ENCODE measurements around the gene TRAPPC3.

DNA sequence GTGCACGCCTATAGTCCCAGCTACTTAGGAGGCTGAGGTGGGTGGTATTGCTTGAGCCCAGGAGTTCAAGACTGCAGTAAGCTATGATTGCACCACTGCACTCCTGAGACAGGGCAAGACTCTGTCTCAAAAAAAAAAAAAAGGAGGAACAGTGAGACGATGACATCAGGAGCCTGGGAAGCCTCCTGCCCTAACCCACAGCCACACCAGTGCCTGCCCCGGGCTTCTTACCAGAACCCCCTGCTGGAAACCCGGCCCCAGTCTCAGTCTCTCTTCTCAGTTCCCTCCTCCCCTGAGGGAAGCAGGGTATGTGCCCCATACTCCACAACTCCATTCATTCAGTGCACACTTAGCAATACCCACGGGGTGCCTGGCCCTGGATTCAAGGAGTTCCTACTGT lies 33.4 kb downstream of the TRAPPC3 start:
- TF ChIP-seq, protein P1, sequence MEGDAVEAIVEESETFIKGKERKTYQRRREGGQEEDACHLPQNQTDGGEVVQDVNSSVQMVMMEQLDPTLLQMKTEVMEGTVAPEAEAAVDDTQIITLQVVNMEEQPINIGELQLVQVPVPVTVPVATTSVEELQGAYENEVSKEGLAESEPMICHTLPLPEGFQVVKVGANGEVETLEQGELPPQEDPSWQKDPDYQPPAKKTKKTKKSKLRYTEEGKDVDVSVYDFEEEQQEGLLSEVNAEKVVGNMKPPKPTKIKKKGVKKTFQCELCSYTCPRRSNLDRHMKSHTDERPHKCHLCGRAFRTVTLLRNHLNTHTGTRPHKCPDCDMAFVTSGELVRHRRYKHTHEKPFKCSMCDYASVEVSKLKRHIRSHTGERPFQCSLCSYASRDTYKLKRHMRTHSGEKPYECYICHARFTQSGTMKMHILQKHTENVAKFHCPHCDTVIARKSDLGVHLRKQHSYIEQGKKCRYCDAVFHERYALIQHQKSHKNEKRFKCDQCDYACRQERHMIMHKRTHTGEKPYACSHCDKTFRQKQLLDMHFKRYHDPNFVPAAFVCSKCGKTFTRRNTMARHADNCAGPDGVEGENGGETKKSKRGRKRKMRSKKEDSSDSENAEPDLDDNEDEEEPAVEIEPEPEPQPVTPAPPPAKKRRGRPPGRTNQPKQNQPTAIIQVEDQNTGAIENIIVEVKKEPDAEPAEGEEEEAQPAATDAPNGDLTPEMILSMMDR (tag by site-specific recombination; IDR thresholded peaks at IDR 0.05): no peak
- TF ChIP-seq GFI1B (tag by site-specific recombination; IDR thresholded peaks at IDR 0.05): no peak
- TF ChIP-seq SALL2 (tag by site-specific recombination; IDR thresholded peaks at IDR 0.05; ENCODE audit: borderline replicate concordance): no peak
- no peak for TF ChIP-seq ZNF473 (tag by site-specific recombination; IDR thresholded peaks at IDR 0.05)
- no peak for TF ChIP-seq ZNF23 (tag by site-specific recombination; IDR thresholded peaks at IDR 0.05; ENCODE audit: borderline replicate concordance)
- TF ChIP-seq, protein P2, sequence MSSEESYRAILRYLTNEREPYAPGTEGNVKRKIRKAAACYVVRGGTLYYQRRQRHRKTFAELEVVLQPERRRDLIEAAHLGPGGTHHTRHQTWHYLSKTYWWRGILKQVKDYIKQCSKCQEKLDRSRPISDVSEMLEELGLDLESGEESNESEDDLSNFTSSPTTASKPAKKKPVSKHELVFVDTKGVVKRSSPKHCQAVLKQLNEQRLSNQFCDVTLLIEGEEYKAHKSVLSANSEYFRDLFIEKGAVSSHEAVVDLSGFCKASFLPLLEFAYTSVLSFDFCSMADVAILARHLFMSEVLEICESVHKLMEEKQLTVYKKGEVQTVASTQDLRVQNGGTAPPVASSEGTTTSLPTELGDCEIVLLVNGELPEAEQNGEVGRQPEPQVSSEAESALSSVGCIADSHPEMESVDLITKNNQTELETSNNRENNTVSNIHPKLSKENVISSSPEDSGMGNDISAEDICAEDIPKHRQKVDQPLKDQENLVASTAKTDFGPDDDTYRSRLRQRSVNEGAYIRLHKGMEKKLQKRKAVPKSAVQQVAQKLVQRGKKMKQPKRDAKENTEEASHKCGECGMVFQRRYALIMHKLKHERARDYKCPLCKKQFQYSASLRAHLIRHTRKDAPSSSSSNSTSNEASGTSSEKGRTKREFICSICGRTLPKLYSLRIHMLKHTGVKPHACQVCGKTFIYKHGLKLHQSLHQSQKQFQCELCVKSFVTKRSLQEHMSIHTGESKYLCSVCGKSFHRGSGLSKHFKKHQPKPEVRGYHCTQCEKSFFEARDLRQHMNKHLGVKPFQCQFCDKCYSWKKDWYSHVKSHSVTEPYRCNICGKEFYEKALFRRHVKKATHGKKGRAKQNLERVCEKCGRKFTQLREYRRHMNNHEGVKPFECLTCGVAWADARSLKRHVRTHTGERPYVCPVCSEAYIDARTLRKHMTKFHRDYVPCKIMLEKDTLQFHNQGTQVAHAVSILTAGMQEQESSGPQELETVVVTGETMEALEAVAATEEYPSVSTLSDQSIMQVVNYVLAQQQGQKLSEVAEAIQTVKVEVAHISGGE (tag by site-specific recombination; conservative IDR thresholded peaks at IDR 0.05; ENCODE audit: low read depth): no peak
- no peak for TF ChIP-seq ZNF274 (IDR thresholded peaks at IDR 0.05; ENCODE audit: low read length)
- TF ChIP-seq ZNF274 (tag by site-specific recombination; IDR thresholded peaks at IDR 0.05; ENCODE audit: borderline replicate concordance): no peak
- no peak for TF ChIP-seq ZSCAN16 (tag by site-specific recombination; IDR thresholded peaks at IDR 0.05)
- TF ChIP-seq, protein P3, sequence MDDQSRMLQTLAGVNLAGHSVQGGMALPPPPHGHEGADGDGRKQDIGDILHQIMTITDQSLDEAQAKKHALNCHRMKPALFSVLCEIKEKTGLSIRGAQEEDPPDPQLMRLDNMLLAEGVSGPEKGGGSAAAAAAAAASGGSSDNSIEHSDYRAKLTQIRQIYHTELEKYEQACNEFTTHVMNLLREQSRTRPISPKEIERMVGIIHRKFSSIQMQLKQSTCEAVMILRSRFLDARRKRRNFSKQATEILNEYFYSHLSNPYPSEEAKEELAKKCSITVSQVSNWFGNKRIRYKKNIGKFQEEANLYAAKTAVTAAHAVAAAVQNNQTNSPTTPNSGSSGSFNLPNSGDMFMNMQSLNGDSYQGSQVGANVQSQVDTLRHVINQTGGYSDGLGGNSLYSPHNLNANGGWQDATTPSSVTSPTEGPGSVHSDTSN (CRISPR knock-in tag; IDR thresholded peaks at IDR 0.05): no peak
